GM20431 (cell line): Measurements from ENCODE around the gene TTC27.
"Not testable (repeated sequence)": the region's sequence is repeated elsewhere in the genome, so short reads cannot be mapped to it uniquely, and the experiment has no call there.

Source experiments
- in situ Hi-C: fragments of 300-500 bp; cut with MseI, MboI; formaldehyde crosslinking; loops from one replicate; pipeline ENCODE4 v1.15.0; 2020; ENCODE audit warnings: low sequenced_read_pairs; ENCODE audit not compliant: unreplicated experiment

TTC27 gene

GRCh38 chr2:32750880-32751279 lies 123.0 kb downstream of the TTC27 start:
- in situ Hi-C loops: no loop called here

- in situ Hi-C loops: no loop called here
Observed at GRCh38 chr2:32752205-32752604, 124.4 kb downstream of the TTC27 start.

- in situ Hi-C loops: no loop called here
Observed at GRCh38 chr2:32752952-32753351, 125.1 kb downstream of the TTC27 start.

GRCh38 chr2:32754676-32755075 lies 126.8 kb downstream of the TTC27 start:
- in situ Hi-C loops: not testable (repeated sequence)

- in situ Hi-C loops: no loop called here
Observed at GRCh38 chr2:32755666-32756065, 127.8 kb downstream of the TTC27 start.

GRCh38 chr2:32756074-32756727 lies 128.4 kb downstream of the TTC27 start:
- in situ Hi-C loops: no loop called here

GRCh38 chr2:32758232-32758631 lies 130.4 kb downstream of the TTC27 start:
- in situ Hi-C loops: no loop called here

- in situ Hi-C loops: no loop called here
Observed at GRCh38 chr2:32760628-32761027, 132.8 kb downstream of the TTC27 start.

GRCh38 chr2:32768387-32769174 lies 140.7 kb downstream of the TTC27 start:
- in situ Hi-C loops: no loop called here

GRCh38 chr2:32770360-32770759 lies 142.5 kb downstream of the TTC27 start:
- in situ Hi-C loops: no loop called here

- in situ Hi-C loops: no loop called here
Observed at GRCh38 chr2:32772638-32773447, 145.0 kb downstream of the TTC27 start.

- in situ Hi-C loops: no loop called here
Observed at GRCh38 chr2:32773448-32773808, 145.6 kb downstream of the TTC27 start.

GRCh38 chr2:32775954-32776353 lies 148.1 kb downstream of the TTC27 start:
- in situ Hi-C loops: no loop called here

- in situ Hi-C loops: no loop called here
Observed at GRCh38 chr2:32777714-32778113, 149.9 kb downstream of the TTC27 start.

GRCh38 chr2:32780961-32781360 lies 153.1 kb downstream of the TTC27 start:
- in situ Hi-C loops: no loop called here

GRCh38 chr2:32783469-32783868 lies 155.6 kb downstream of the TTC27 start:
- in situ Hi-C loops: no loop called here

- in situ Hi-C loops: no loop called here
Observed at GRCh38 chr2:32783933-32784332, 156.1 kb downstream of the TTC27 start.

- in situ Hi-C loops: no loop called here
Observed at GRCh38 chr2:32787207-32787606, 159.4 kb downstream of the TTC27 start.

GRCh38 chr2:32788114-32788513 lies 160.3 kb downstream of the TTC27 start:
- in situ Hi-C loops: no loop called here

- in situ Hi-C loops: no loop called here
Observed at GRCh38 chr2:32792416-32792815, 164.6 kb downstream of the TTC27 start.

GRCh38 chr2:32798829-32799228 lies 171.0 kb downstream of the TTC27 start:
- in situ Hi-C loops: no loop called here
